ENCODE results near the gene EHBP1.

DNA sequence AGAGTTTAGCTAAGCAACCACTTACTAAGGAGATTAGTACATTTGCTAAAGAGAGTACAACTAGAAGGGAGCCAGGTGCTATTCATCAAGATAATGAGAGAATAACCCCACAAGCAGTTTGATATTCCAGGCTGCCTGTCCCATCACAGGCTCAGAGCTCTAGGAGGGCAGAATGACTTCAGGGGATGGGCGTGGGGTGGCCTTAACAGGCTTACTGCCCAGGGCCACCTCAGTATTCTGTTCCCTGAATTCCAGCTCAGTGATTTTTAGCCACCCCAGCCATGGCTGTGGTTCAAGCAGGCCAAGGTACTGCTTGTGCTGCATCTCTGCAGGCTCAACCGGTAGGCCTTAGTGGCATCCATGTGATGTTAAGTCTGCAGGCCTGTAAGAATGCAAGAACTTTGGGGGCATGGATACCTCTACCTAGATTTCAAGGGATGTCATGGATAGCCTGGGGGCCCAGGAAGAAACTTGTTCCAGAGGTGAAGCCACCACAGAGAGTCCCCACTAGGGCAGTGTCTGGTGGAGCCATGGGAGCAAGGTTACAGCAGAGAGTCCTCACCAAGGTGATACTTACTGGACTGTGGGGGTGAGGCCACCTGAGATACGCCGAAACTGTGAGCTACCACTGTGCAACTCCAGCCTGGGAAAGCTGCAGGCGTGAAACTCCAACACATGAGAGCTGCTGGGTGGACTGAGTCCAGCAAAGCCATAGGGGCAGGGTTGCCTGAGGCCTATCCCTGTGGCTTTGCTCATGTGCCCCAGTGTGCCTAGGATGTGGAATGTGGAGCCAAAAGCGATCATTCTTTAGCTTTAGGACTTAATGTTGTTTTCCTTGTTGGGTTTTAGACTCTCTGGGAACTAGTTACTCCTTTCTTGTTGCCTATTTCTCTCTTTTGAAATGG lies 107.7 kb downstream of the EHBP1 start:
- TF ChIP-seq EZH2 (IDR thresholded peaks at IDR 0.05; ENCODE audit: borderline replicate concordance, low read length) = no peak
- no peak for TF ChIP-seq CTCF (conservative IDR thresholded peaks at IDR 0.05 in 1 of 2, IDR thresholded peaks at IDR 0.05 in 1 of 2; ENCODE audit: extremely low read depth in 1 of 2, insufficient read depth in 1 of 2, low read depth in 1 of 2, low read length in 2 of 2)
